HL-60/S4 treated with retinoic acid at 250 ng/mL for 4 days and 3 days (cell line): ENCODE measurements around the gene COLEC11.

ENCODE experiments used
- in situ Hi-C: fragments of 300-500 bp; cut with MboI; formaldehyde crosslinking; loops from 2 replicates; pipeline ENCODE4 v1.7.0; 2022; ENCODE audit warnings: low sequenced_read_pairs

COLEC11 gene

DNA sequence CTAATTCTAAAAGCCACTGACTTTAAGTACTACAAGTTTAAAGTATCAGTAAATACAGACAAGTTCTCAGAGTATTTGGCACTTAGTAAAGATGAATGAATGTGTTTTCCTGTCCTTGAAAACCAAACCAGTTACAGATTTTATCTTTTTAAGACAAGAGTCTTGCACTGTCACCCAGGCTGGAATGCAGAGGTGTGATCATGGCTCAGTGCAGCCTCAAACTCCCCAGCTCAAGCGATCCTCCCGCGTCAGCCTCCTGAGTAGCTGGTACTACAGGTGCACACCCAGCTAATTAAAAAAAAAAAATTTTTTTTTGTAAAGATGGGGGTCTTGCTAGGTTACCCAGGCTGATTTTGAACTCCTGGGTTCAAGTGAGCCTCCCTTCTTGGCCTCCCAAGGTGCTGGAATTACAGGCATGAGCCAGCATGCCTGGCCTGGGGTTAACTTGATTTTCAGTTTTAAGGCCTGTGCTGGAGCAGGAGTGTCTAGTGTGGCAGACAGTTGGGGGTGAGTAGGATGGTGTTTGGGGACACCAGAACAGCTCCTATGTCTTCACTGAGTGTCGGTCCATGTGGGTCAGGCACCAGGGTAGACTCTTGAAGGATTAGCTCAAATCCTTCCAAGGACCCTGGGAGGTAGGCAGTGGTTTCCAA lies 10.2 kb upstream of the COLEC11 start:
- in situ Hi-C loops, result no loop called here

DNA sequence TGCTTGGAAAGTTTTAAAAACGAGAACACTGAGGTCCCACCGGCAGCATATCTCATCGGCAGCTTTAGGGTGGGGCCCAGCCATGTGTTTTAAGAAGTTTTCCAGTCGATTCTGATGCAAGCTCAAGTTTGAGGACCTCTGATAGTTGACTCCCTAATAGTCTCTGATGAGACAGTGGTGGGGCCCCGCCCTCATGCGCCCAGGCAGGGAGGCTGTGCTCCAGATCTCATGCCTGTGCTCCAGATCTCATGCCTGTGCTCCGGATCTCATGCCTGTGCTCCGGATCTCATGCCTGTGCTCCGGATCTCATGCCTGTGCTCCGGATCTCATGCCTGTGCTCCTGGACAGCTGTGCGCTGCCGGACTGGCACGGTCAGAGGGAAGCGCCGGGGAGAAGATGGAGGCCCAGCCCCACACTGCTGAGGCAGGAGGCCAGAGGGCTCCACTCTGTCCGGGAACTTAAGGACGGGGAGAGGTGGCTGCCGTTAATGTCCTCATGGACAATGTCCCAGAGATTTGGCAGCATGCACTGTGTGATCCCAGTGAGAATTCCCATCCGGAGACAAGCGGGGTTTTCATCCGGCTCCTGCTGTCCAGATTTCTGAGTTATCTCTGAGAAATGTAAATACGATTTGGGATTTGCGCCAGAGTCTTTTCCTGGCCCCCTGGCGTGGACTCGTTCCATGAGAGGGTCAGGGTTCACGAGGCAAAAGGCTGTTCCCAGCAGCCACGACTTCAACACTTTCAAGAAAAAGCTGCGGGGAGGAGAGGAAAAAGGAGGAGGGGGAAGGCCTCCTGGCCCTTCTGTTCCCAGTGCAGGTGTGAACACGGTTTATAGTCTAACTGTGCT lies 9.4 kb upstream of the COLEC11 start:
- in situ Hi-C loops, result no loop called here

DNA sequence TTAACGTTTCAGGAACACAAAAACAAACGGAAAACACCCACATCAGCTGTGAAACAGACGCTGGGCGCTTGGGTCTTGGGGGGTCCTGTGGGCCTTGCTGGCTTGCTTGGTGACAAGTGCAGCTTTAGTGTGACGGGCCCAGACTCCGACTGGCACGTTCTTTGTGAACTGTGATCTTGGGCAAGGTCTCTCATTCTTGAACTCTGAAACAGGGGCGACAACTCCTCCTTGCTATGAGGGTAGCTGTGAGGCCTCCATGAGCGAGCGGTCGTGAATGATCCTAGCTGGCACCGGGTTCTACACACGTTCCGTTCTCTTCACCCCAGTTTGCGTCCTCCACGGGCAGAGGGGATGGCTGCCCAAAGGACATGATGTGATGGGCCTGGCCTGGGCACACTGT lies 8.7 kb upstream of the COLEC11 start:
- in situ Hi-C loops, result no loop called here

DNA sequence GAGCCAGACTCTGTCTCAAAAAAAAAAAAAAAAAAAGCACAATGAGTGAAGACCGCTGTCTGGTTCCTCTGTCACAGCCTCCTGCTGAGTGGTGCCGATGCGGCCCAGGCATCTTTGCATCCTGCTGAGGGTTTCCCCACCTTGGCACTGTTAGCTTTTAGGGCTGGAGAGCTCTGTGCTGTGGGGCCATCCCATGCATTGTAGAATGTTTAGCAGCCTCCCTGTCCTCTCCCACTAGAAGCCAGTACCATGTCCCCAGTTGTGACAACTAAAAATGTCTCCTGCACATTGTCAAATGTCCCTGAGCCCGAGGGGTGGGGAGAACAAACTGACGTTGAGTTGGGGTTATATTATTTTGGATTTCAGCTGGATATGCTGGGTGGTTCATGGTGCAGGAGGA lies 7.9 kb upstream of the COLEC11 start:
- in situ Hi-C loops, result no loop called here

DNA sequence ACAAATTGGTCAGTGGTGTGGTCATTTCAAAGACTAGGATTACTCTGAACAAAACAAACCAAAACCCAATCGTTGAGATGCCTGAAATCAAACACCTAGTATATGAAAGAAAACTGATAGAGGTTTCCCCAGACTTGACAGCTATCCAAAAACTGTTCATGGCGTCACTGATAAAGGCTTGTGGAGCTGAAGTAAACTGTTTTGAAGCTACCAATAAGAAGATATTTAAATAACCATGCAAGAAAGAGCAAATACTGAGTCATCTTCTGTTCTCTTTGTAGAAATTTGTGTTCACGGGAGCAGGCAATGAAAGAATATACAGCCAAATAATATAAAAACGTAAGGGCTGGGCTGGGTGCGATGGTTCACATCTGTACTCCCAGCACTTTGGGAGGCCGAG lies 7.5 kb upstream of the COLEC11 start:
- in situ Hi-C loops, result no loop called here

DNA sequence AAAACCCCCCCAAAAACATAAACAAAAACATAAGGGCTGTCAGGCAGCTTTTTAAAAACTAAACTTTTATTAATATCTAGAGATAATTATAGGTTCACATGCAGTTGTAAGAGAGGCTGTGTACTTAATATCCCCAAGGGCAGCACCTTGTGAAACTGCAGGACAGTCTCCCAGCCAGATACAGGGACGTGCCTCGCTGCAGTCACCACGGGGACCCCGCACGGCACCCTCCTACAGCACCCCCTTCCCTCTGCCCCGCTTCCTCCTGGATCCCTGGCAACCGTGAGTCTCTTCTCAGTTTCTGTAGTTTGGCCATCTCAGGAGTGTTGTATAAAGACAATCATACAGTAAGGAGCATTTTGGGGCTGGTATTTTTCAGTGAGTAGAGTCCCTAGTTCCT lies 6.8 kb upstream of the COLEC11 start:
- in situ Hi-C loops, result no loop called here

DNA sequence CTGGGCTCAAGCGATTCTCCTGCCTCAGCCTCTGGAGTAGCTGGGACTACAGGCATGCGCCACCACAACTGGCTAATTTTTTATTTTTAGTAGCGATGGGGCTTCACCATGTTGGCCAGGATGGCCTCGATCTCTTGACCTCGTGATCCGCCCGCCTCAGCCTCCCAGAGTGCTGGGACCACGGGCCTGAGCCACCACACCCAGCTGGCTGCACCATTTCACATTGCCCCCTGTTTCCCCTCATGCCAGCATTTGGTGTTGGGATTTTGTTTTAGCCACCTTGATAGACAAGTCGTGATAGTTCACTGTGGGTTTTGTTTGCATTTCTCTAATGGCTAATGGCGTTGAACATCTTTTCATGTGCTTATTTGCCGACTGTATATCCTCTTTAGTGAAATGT lies 5.8 kb upstream of the COLEC11 start:
- in situ Hi-C loops, result no loop called here

DNA sequence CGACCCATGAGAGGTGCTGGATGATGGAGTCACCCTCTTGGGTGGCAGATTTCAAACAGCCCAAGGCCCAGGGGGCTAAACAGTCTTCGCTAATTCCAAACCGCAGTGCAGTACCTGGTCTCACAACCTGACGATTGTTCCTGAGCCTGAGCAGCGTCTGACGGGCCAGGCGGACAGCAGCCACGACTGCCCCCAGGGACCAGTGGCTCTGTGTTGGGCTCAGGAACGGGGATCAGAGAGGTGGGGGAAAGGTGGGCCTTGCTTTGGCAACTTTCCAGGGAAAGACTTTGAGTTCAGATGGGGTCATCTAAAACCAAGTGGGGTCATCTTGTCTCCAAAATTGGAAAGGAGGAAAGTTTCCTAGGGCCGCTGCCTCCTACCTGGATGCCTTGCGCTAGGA lies 492 bp downstream of the COLEC11 start:
- in situ Hi-C loops, result no loop called here

DNA sequence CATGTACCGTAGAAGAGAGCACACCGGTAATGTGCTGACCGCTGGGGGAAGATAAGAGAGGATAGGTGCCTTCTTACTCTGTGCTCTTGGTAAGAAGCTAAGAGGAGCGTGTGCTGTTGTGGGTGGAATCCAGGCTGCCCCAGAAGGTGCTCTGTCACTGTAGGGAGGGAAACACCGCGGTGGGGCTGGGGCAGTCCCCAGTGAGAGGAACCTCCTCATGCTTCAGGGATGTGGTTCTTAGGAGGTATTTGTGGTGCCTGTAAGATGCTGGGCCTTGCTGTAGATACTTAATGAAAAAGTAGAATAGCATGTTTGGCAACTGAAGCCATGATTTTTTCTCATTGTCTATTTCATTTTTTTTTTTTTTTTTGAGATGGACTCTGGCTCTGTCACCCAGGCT lies 1.1 kb downstream of the COLEC11 start:
- in situ Hi-C loops, result no loop called here

DNA sequence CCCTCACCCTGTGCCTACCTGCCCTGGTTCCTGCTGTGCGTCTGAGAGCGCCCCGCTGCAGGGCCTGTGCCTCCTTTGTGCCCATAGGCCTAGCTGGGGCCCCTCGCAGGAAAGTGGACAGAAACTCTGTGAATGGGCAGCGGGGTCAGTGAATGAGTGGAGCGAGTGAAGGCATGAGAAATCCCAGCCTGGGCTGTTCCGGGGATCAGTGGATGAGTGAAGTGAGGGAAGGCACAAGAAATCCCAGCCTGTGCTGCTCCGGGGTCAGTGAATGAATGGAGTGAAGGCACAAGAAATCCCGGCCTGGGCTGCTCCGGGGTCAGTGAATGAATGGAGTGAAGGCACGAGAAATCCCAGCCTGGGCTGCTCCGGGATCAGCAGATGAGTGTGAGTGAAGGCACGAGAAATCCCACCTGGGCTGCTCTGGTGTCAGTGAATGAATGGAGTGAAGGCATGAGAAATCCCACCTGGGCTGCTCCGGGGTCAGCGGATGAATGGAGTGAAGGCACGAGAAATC lies 2.0 kb downstream of the COLEC11 start:
- in situ Hi-C loops, result no loop called here

DNA sequence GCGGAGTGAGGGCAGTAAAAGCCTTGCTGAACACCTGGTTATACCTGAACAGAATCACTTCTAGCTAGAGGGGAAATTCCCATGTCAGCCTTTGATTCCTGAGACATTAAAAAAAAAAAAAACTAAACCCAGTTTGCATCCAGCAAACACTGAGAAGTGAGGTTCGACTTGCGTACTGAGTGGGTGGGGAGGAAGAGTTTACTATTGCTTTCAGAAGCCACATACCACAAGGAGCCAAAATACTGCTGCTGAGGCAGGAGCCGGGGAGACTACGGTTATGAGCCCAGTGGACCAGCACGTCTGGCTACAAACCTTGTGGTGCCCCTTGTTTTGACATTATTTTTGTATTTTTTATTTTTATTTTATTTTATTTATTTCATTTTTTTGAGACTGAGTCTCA lies 2.7 kb downstream of the COLEC11 start:
- in situ Hi-C loops, result no loop called here

DNA sequence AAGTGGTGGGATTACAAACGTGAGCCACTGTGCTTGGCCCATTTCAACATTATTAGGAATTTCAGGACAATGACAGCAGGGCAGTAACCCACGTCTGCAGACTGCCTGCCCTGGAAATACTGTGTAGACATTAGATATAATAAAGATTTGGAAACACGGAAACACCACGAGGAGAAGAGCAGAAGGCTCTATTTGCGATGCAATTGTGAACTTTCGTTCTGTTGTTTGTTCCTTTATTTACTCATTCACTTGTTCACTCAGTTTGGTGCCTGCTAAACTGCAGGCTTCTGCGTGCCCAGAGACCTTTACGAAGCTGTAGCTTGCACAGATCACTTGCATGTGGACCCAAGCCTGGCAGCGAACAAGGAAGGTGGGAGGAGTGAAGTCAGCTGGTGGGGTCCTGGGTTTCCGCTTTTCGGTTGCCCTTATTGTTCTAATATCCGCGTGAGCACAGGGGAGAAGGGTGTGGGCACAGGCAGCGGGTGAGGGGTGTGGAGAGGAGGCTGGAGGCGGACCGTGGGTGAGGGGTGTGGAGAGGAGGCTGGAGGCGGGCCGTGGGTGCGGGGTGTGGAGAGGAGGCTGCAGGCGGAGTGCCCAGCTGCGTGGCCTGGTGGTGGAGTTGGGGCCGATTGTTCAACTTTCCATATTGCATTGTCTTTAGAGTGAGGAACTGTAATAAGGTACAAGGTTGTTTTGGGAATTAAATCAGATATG lies 3.4 kb downstream of the COLEC11 start:
- in situ Hi-C loops, result no loop called here

DNA sequence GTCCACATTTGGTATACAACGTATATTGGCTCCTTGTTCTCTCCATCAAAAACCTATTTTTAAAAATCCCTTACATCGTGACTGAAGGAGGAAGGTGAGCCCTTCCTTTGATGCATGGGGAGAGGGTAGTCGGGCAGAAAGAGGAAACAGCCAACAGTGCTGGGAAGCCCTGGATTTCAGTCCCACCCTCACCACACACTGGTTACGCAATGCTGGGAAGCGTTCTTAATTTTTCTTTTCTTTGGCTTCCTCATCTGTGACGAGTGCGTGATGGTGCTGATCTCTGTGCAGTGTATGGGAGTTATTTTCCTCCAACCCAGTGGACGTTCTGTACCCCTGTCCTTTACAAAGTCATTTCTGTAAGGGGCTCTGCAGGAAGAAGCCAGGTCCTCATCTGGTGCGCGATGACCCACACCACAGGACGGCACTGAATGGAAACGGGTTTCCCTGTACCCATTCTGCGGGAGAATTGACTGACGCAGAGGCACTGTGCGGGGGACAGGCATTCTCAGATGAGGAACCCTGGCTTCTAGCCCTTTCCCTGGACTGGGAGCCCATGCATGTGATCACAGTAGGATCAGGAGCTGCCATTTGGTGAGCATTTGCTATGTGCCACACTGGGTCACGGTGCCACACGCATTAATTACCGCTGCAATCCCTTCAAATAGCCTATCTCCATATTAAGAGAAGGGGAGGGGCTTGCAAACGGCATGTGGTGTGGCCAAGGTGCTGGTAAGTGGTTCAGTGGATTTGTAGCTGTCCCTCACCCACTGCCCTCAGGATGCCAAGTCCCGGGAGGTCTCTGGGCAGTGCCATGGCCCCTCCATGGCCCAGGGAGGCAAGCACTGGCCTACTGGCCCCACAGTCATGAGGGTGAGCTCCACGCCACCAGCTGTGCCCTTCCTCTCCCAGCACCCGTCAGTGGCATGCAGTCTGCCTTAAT lies 4.3 kb downstream of the COLEC11 start:
- in situ Hi-C loops, result no loop called here

DNA sequence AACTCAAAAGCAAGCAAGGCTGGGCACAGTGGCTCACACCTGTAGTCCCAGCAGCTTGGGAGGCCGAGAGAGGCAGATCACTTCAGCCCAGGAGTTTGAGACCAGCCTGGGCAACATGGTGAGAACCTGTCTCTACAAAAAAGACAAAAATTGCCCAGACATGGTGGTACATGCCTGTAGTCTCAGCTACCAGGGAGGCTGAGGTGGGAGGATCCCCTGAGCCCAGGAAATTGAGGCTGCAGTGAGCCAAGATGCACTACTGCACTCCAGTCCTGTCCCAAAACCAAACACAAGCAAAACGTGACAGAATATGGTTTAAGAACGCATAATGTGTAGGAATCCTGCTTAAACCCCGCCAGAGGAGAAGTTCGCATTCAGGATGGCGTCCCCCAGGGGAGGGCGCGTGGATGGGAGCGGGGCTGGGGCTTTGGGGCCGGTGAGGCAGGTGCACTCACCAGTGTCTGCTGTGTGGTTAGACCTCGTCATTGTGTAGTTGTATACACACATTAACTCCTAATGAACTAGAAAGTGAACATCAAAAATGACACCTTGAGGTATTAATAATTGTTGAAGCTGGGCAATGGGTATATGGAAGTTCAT lies 5.4 kb downstream of the COLEC11 start:
- in situ Hi-C loops, result no loop called here

DNA sequence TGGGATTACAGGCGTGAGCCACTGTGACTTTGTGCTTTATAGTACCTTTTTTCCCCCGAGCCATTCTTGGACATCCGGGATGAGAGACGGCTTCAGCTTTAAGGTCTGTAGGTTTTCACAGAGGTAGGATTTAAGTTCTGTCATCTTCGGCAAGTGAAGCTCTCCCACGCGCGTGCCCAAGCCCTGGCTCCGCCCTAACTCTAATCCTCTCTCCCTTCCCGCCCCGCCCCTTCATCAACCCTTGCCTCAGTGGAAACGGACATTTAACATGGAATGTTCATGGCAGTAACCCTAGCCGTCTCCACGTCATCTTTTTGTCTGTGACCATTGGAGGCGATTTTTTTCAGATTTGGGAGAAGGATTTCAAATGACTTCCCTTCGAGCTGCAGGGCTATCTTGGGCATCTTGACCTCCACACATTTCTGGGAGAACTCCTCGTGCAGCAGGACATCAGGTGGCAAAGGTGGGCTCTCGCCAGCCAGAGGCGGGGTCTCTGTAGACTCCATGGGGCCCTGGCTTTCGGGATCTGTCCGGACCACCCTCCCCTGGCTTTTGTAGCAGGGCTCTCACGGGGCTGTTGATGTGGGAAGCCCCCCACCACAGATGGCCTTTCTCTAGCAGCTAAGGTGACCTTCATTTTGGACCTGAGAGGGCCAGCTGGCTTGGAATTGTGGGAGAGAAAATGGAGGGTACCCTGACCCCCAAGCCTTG lies 6.8 kb downstream of the COLEC11 start:
- in situ Hi-C loops, result no loop called here

DNA sequence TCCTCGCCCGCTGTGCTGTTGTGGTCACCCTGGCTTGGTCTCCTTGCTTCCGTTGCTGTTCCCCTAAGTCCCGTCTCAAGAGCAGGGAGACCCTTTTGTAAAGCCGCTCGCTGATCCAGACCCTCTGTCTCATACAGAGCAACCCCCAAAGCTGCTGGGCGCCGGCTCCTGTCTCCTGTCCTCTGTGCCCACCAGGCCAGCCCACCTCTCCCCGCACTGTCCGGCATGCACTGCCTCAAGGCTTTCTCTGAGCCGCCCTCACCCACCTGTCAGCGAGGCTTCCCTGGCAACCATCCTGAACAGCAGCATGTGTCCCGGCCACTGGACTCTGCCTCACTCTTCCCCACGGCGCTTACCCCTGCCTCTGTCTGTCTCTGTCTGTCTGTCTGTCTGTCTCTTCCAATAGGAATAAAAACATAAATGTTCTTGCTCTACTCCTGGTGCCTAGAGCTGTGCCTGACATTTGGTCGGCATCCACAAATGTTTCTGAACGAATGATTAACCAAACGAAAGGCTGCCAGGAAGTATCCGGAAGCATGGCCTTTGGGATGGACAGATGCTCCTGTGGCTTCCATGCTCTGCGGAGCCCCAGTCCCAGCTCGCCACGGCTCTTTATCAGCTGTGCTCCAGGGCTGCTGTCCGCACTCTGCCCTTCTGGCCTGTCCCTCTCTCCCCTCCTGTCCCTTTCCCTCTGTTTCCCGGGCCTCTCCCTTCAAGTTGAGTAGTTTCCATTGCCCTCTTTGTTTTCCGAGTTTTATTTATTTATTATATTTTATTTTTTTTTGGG lies 7.8 kb downstream of the COLEC11 start:
- in situ Hi-C loops, result no loop called here

DNA sequence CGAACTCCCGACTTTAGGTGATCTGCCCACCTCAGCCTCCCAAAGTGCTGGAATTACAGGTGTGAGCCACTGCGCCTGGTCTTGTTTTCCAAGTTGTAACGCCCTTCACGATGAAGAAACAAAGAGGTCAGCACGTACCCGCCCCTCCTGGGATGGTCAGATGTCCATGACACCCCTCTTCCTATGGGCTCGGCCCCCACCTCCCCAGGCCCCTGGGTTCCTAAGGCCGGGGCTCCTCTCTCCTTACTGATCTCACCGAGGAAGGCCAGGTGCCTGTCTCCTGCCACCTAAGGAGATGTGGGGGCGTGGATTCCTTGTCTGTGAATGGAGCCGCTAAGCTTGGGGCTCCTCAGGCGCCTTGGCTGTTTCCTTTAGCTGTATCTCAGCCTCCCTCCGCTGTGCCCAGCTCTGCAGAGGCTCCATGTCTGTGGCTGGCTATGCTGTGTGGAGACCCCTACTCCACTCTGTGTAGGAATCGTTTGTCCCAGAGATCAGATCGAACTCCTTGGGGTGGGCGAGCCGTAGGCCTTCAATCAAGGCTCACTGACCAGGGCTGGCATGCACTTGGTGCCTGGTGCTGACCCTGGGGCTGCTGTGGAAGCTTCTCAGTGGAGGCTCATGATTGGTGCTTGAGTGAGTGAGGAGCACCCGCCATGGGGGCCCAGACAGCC lies 8.8 kb downstream of the COLEC11 start:
- in situ Hi-C loops, result no loop called here

DNA sequence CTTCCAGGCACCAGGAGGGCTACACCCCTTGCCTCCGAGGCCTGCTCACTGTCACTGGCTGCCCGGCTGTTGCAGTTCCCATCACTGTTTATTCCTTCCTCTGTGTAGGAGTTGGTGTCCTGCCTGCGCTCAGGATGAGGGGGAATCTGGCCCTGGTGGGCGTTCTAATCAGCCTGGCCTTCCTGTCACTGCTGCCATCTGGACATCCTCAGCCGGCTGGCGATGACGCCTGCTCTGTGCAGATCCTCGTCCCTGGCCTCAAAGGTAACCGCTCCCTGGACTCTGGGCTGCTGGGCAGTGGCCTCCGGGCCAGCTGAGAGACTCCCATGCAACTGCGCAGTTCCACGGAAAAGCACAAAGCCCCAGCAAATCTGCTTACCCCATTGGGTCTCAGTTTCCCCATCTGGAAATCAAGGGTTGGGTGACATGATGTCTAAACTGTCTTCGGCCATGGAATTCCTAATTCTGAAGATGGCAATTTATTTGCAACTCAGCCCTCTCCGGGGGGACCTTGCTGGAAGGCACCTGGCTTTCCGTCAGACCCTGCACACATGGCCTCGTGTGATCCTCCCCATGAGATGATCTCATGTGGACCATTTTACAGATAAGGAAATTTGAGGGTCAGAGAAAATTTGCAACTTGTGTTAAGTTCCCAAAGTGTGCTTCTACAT lies 9.4 kb downstream of the COLEC11 start:
- in situ Hi-C loops, result no loop called here
